Airway epithelial cell (primary cell): ENCODE results near the gene SRP14. TPM values are rescaled to one million over a fixed set of nuclear protein-coding genes. Genes with fewer than 3 reads are reported as not detected.

Experiments used
- total RNA-seq: library from RNA; depleted of rRNA; stranded (reverse); fragments of >200 nt; gene quantifications from 2 replicates; pipeline ENCODE4 v1.2.3, GENCODE V29; 2015

The SRP14 gene
- 240 and 261 TPM in 2 replicates for total RNA-seq

GRCh38 chr15:40038638-40039543 is at the start of gene SRP14:
Gene SRP14 (minus strand): TSS chr15:40039181. CDS start chr15:40039116, 65 bp downstream.

Other genes starting within 250 kb of the SRP14 start
- 3.6 and 6.9 TPM in 2 replicates for gene GPR176, start 118.9 kb downstream of the SRP14 start, total RNA-seq
- gene EIF2AK4, start 105.1 kb downstream of the SRP14 start, total RNA-seq: 37.8 and 51.0 TPM in 2 replicates
- gene BMF, start 69.7 kb upstream of the SRP14 start, total RNA-seq: 0.78 and 1.0 TPM in 2 replicates
- gene BUB1B, start 121.9 kb upstream of the SRP14 start, total RNA-seq: 20.2 and 20.3 TPM in 2 replicates
- 36.9 and 39.2 TPM in 2 replicates for gene PAK6, start 199.9 kb upstream of the SRP14 start, total RNA-seq
- gene ANKRD63, start 243.9 kb upstream of the SRP14 start, total RNA-seq: not detected in 2 replicates